ENCODE measurements around the gene LYZL4.

- TF ChIP-seq ARNTL (CRISPR knock-in tag; IDR thresholded peaks at IDR 0.05; ENCODE audit: borderline replicate concordance, low read depth) = no peak
- no peak for TF ChIP-seq PATZ1 (CRISPR knock-in tag; IDR thresholded peaks at IDR 0.05; ENCODE audit: borderline replicate concordance)
- no peak for TF ChIP-seq TSHZ2 (CRISPR knock-in tag; IDR thresholded peaks at IDR 0.05)
- TF ChIP-seq CREB5 (CRISPR knock-in tag; IDR thresholded peaks at IDR 0.05; ENCODE audit: low read depth) = no peak
- no peak for TF ChIP-seq OSR1 (CRISPR knock-in tag; IDR thresholded peaks at IDR 0.05)
- no peak for TF ChIP-seq ZNF70 (CRISPR knock-in tag; IDR thresholded peaks at IDR 0.05)
- no peak for TF ChIP-seq ZFP3 (CRISPR knock-in tag; IDR thresholded peaks at IDR 0.05)
Observed at GRCh38 chr3:42353631-42354030, 56.8 kb downstream of the LYZL4 start.
